Anterior cingulate cortex (tissue), 58 donors: ENCODE measurements around the gene RAC2.
A peak's percentile ranks its signal among the peaks of the same experiment; 100 is the strongest.

Source experiments
- DNase-seq, 58 donors: peaks; one replicate each; lab custom pipeline; 2025; lab: John Stamatoyannopoulos, UW

RAC2 gene

DNA sequence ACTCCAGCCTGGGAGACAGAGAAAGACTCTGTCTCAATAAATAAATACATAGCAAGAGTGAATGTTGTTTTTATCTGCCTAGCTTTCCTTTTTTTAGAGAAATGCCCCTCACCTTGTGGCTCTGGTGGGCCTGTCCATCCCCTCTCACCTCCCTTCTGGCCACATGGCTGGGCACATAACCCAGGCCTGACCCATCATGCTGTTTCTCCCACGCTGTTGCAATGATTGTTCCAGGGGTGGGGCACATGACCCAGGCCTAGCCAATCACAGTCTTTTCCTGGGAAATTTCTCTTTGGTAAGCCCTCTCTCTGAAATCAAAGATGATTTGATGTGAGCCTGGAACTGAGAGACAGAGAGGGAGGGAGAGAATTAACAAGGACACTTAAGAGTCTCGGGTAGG lies 32.7 kb upstream of the RAC2 start:
- no peak for DNase-seq

DNA sequence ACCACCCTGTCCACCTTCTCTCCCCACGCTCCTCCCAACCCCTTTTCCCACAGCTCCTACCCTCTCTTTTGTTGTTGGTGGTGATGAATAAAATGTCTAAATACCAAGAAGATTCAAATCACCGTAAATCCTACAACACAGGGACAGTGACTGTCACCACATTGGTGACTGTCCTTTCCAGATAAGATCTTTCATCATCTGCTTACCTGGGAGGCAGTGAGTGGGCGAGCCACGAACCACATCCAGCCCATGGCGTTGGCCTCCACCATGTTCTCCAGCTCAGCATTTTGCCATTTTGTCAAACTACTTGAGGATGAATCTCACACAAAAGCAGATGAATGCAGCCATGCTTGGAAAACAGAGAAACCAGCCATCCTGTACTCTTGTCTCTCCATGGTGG lies 31.6 kb upstream of the RAC2 start:
- DNase-seq, result no peak

DNA sequence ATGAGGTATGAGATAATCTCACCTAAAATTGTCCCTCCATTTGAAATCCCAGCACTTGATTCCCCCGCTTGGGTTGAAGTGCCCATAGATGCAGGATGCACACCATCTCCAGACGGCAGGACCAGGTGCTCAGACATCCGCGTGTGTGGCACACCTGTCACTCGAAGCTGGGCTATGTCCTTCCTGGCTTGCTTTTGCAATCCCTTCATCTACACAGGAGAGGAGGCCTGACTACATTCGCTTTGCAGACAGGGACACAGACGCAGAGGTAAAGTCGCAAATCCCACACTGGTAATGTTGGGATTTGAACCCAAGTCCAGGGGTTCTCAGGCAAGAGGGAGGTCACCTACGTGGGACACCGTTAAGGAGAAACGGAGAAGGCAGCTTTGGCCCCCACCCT lies 31.1 kb upstream of the RAC2 start:
- no peak for DNase-seq

DNA sequence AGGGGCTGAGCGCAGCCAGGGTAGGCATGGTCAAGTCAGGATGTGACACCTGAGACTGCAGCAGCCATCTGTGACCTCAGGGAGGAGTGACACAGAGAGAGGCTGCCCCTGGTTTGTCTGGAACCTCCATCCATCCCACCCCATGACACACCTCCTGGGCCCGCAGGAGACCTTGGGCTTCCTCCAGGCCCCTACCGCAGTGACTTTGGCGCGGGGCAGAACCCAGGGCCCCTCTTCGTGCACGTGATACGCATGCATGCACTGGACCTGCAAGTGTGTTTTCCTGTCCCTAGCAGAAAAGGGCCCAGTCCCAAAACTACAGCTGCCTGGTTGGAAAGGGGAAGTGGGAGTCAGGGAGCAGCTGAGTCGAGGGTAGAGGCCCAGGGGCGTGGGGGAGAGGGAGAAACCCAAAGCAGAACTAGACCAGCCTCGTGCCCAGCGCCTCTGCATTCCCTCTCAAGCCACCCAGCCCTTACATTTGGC lies 30.4 kb upstream of the RAC2 start:
- peak in 28 of 58 donors; percentile 2 to 58 (median 24) for DNase-seq

DNA sequence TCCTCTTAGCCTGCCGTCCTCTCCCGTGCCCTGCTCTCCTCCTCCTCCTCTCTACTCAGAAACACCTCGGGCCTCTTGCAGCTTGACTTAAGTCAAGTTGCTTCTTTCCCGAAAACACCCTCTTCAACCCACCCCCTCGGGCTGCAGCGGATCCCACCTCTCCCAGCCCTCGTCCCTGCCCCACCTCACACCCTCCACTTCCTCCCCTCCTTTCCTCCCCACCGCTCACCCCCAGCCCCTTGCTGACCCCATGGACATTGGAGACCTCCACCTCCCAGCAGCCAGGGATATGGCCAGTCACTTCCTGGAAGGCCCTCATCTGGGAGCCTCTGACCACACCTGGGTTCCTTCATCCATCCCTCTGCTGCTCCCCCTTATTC lies 29.8 kb upstream of the RAC2 start:
- DNase-seq, result no peak

DNA sequence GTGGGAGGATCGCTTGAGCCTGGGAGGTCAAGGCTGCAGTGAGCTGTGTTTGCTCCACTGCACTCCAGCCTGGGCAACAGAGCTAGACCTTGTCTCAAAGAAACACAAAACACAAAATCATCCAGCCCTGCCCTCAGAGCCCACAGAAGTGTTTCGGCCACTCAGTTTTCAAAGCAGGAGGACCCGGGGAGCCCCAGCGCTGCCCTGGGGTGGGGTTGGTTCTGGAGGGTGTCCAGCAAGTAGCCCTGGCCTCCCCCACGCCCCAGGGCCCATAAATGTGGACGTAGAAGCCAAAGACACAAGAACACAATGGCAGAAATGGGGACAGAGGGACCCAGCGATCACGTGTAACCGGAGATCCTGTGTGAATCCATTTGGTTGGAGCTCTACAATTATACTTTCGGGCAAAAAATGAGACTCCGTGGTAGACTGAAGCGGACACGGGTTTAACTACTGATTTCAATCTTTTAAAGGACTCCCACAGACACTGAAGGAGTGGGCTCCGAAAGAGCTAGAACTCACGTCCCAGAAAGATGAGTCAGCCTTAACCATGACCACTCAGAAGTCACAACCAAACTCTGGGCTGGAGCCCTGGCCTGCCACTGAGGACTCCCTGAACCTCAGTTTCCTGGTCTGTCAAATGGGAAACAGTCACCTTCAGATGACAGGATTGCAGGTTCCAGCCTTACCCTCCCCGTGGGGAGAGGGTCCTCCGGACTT lies 29.2 kb upstream of the RAC2 start:
- no peak for DNase-seq

DNA sequence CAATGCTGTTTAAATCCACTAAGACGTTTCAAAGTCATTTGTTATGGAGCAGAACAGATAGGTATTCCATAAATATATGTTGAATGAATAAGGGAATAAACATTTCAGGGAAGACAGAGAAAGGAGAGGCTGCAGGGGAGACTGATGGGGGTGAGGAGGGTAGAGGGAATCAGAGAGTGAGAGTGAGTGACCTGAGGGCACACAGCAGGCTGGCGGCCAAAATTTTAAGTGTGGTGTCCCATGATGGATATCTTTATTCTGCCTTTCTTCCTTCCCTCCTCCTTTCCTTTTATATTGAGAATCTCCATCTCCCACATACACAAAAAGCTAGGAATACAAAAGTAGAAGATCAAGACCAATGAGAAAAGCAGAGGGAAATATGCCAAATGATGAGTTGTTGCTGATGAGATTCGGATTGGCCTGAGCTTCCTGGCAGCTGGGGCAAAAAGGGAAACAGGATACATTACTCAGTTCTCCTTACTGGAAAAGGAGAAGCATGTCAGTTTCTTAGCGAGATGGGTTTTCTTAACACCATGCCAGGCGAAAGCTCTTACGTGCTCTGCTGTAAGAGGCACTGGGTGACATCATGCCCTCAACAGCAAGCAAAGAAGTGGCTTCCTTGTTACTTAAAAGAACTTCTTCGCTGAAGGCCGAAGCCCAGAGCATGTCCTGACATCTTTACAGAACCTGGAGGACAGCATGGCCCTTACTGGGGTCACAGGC lies 27.0 kb upstream of the RAC2 start:
- no peak for DNase-seq

DNA sequence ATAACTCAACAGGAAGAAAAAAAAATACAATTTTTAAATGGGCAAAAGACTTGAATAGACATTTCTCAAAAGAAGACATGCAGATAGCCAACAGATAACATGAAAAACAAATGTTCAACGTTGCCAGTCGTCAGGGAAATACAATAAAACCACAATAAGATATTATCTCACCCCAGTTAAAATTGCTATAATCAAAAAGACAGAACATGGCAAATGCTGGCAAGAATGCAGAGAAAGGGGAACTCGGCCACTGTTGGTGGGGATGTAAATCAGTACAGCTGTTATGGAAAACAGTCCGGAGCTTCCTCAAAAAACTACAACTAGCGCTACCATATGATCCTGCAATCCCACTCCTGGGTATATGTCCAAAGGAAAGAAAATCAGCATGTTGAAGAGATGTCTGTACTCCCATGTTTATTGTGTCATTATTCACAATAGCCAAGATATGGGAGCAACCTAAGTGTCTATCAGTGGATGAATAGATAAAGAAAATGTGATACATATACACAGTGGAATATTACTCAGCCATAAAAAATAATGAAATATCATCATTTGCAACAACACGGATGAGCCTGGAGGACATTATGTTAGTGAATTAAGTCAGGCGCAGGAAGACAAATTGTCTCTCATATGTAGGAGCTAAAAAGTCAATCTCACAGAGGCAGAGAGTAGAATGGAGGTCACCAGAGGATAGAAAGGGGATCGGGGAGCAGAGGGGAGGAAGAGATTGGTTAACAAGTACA lies 26.0 kb upstream of the RAC2 start:
- DNase-seq, result no peak

DNA sequence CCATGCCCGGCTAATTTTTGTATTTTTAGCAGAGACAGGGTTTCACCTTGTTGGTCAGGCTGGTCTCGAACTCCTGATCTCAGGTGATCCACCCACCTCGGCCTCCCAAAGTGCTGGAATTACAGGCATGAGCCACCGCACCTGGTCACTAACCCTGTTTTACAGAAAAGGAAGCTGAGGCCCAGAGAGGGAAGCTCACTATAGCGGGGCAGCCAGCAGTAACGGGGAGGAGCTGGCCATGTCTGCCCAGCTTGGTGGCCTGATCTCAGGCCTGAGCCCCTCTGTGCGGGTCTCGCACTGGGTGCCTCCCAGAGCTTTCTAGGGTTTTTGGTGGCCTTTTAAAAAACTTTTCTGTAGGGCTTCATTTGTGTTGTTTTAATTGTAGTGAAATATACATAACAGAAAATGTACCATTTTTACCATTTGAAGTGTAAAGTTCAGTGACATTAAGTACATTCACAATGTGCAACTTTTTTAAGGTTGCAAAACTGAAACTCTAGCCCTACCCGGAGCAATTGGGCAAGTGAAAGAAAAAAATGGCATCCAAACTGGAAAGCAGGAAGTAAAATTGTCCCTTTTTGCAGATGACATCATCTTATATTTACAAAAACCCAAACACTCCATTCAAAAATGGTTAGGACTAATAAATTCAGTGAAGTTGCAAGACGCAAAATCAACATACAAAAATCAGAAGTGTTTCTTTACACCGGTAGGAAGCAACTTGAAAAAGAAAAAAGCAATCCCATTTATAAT lies 23.8 kb upstream of the RAC2 start:
- no peak for DNase-seq

DNA sequence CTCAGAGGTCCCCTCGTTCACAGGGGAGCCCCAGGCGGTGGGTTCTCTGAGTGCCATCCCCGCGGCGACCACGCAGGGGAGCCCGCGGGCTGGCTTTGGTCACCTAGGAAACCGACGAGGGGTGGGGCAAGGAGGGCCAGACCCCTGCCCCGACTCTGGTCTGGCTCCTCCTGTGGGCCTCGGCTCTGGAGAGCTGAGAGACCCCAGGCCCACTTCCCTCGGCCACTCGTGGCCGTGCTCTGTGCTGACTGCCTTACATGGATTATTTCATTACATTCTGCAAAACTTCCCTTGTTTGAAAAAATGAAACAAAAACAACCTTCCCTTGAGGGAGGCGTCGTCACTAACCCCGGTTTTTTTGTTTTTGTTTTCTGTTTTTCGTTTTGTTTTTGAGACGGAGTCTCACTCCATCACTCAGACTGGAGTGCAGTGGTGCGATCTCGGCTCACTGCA lies 23.1 kb upstream of the RAC2 start:
- DNase-seq, result peak in 18 of 58 donors; percentile 5 to 57 (median 24)

DNA sequence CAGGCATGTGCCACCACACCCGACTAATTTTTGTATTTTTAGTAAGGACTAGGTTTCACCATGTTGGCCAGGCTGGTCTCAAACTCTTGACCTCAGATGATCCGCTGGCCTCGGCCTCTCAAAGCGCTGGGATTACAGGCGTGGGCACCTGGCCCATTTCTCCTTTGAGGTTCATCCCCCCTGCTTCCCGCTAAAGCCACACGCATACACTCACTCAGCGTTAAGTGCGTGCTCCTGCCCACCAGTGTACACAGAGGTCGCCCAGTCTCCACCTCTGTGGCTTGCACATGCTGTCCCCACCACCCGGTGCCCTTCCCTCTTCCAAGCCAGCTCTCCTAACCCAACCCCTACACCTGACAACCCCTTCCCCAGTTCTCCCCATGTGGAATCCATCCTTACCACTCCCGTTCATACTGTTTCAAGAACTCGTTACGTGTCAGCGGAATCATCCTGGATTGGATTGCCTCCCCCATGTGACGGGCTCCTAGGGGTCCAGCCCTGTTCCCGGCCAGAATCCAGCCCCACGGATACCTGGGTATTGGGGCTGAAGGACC lies 22.6 kb upstream of the RAC2 start:
- DNase-seq, result no peak

DNA sequence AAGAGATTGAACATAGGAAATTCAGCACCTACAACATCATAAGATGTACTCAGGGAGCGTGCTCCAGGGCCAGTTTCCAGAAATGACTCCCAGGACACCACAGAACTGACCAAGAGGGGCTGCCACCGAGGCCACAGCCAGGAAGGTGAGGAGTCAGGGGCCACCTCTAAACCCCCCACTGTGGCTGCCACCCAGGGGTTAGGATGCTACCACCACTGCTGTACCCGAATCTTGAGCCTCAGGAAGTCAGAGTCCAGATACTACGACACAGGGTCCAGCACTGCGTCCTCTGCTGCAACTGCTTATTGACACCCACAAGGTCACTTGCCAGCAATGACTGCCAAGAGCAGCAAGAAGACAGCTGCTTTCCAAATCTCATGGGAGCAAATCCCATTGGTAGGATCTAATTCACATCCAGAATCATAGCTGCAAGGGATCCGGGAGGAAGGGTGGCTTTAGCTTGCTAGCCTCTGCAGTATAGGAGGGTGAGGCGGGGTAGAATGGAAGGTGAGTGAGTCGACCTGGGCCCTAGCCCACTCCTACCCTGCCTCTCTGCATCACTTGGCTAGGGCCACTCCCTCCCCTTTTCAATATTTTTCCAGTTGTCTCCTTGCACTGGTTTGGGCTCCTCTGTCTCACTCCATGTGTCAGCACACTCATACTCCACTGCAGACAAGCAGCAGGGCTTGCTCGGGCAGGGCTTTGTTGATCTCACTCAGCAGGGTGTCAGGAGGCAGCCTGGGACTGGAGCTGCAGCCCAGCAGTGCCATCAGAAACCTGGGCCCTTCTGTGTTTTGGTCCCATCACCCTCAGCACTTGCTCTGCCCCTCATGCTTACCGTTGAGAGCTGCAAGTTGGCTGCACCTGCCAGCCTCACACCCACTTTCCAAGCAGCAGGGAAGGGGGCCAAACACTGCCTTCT lies 20.2 kb upstream of the RAC2 start:
- no peak for DNase-seq

DNA sequence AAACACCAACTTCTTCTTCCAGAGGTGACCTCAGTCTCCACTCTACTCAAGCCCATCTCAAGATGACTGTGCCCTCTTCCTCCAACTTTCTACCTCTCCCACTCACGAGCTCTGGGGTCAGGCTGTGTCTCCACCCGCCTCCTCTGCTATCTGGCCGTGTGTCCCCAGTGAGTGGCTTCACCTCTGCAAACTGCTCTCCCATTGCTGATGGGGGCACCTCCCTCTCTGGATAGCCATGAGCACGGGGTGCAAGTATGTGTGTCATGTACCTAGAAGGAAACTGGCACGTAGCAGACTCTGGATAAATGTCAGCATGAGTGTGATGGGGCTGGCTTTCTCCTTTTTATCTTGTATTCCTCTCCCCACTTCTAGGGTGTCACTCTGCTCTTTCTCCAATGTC lies 18.3 kb upstream of the RAC2 start:
- DNase-seq, result no peak

DNA sequence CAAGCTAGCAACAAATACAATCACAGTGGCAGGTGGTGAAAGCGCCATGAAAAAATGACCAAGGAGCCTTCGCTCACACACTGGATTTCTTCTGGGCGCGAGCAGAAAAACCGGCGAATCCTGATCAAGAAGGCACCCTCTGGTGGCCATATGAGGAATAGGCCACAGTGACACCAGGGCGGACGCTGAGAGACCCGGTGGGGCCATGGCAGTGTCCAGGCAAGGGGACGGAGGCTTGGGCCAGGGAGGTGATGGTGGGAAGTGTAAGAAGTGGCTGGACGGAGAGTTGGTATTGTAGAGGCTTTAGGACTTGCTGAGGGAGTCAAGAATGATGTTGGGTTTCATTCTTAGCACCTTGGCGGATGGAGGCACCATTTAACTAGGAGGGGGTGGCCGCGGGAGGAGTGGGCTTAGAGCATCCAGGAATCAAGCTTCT lies 16.9 kb upstream of the RAC2 start:
- peak in 8 of 58 donors; percentile 3 to 39 (median 14) for DNase-seq

DNA sequence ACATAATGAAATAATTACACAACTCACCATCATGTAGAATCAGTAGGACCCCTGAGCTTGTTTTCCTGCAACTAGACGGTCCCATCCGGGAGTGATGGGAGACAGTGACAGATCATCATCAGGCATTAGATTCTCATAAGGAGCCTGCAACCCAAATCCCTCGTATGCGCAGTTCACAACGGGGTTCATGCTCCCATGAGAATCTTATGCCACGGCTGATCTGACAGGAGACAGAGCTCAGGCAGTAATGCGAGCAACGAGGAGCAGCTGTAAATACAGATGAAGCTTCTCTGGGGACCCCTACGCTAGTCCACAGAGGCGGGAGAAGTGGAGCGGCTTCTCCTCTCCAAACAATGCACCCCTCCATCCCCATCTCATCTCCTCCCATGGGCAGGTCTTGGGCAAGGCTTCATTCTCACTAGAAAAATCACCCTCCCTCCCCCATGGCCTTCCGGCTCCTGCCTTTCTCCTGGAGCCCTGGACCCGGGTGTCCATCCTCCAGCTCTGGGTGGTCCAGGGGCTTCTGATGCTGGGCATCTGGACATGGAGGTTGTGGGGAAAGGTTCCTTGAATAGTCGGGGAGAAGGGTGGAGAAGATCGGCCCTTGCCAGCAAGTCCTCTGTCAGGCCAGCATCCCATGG lies 16.2 kb upstream of the RAC2 start:
- no peak for DNase-seq

DNA sequence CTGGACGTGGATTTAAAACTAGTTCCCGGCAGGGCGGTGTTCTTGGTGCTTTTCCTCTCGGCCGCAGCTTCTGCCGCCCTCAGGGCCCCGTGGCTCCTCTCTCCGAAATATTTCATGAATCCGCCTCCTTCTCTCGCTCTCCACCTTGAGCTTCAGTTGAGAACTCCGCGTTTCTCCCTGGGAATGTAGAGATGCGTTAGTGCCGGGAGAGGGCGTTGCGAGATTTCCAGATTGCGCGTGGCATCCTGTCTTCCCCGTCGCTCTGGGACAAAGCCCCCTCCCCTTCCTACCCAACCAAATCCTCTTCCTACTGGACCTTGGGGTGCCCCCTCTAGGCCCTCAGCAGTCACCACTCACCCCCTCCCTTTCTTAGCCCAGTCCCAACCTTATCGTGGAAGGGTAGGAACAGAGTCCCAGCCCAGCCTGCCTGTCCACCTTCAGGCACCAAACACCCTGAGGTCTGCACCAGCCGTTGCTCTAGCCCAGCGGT lies 15.5 kb upstream of the RAC2 start:
- peak in 9 of 58 donors; percentile 7 to 37 (median 16) for DNase-seq

DNA sequence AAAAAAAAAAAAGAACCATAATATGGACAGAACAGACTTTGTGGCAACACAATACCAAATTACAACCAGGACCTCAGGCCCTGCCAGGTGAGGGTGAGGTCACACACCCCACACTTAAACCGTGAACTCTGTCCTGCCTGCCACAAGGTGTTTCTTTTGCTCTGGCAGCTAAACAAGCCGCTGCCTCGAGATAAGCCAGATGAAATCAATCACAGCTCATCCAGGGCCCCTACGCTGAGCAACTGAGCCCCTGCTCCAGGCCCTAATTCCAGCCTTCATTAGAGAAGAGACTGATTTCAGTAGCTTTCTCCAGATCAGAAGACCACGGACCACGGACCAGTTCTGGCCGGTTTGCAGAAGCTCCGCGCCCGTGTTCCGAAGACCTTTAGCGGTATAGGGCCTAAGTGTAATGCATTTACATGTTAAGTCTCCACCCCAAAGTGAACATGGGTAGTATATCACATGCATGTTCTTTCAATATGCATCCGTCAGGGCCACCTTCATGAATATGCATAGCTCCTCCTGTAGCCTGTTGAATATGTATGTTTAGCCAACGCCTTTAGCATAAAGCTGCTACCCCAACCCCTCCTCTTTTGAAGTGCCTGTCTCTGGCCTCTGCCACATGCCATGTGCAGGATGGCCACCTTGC lies 14.8 kb upstream of the RAC2 start:
- no peak for DNase-seq
